K562 (cell line): ENCODE results near the gene GASK1A.

ENCODE experiments used
- CTCF ChIP-seq, 3 experiments: IDR thresholded peaks in 2 of 3; conservative IDR thresholded peaks in 1 of 3; 2 replicates each; pipeline ENCODE4 v1.5.1; 2011 to 2012; ENCODE audit warnings: low read length in 3 of 3, mild to moderate bottlenecking in 3 of 3, control low read depth in 2 of 3, improper control_type of control experiment in 1 of 3, inconsistent platforms in 1 of 3, low read depth in 1 of 3, mixed read lengths in 1 of 3, moderate library complexity in 1 of 3; ENCODE audit not compliant: insufficient read depth in 2 of 3
- NRF1 ChIP-seq, 2 experiments: fragments of 450-650 bp; IDR thresholded peaks in 1 of 2; conservative IDR thresholded peaks in 1 of 2; 2 replicates each; pipeline ENCODE4 v1.6.1; 2014; ENCODE audit warnings: mild to moderate bottlenecking in 2 of 2
- POLR2AphosphoS5 ChIP-seq: IDR thresholded peaks from 2 replicates; pipeline ENCODE4 v1.6.1; 2011; ENCODE audit warnings: mild to moderate bottlenecking, low read depth, low read length, moderate library complexity; ENCODE audit not compliant: control insufficient read depth, insufficient read depth
- TAF7 ChIP-seq: fragments of 450-650 bp; IDR thresholded peaks from 2 replicates; pipeline ENCODE4 v1.6.1; 2016; ENCODE audit warnings: missing genetic modification characterization, missing compliant biosample characterization
- ZEB2 ChIP-seq: fragments of 450-650 bp; IDR thresholded peaks from 2 replicates; pipeline ENCODE4 v1.6.1; 2016

GRCh38 chr3:43015991-43016865 lies 37.1 kb downstream of the GASK1A start:
- no peak for TF ChIP-seq ZEB2
- no peak for TF ChIP-seq NRF1 (conservative IDR thresholded peaks at IDR 0.05 in 1 of 2, IDR thresholded peaks at IDR 0.05 in 1 of 2)
- no peak for TF ChIP-seq POLR2AphosphoS5
- no peak for TF ChIP-seq TAF7 (tag)
- no peak for TF ChIP-seq CTCF (IDR thresholded peaks at IDR 0.05 in 2 of 3, conservative IDR thresholded peaks at IDR 0.05 in 1 of 3; ENCODE audit: insufficient read depth in 2 of 3, low read depth in 1 of 3, low read length in 3 of 3)
